H9 (cell line): ENCODE results near the gene SH2B2. TPM values are rescaled to one million over a fixed set of nuclear protein-coding genes. Genes with fewer than 3 reads are reported as not detected.

ENCODE experiments used
- DNase-seq: peaks from one replicate; pipeline ENCODE4 v3.0.0-alpha.2; 2017
- H2AFZ ChIP-seq: one replicate; pipeline ENCODE4 v1.6.1; 2013; ENCODE audit warnings: mild to moderate bottlenecking, low read length, control low read depth, moderate library complexity
- H2AK5ac ChIP-seq: 2 replicates; pipeline ENCODE4 v1.6.1; 2013; ENCODE audit warnings: low read length, control low read depth, mixed read lengths; ENCODE audit not compliant: insufficient read length
- H2BK120ac ChIP-seq: one replicate; pipeline ENCODE4 v1.6.1; 2013; ENCODE audit warnings: low read depth, mild to moderate bottlenecking, low read length, control low read depth, inconsistent platforms; ENCODE audit not compliant: poor library complexity, severe bottlenecking
- H2BK12ac ChIP-seq: 2 replicates; pipeline ENCODE4 v1.6.1; 2013; ENCODE audit warnings: low read length, control low read depth, mixed read lengths, low read depth; ENCODE audit not compliant: insufficient read length
- H2BK15ac ChIP-seq: 2 replicates; pipeline ENCODE4 v1.6.1; 2013; ENCODE audit warnings: low read depth, low read length, control low read depth
- H2BK20ac ChIP-seq: one replicate; pipeline ENCODE4 v1.6.1; 2013; ENCODE audit warnings: low read depth, mild to moderate bottlenecking, low read length, control low read depth, inconsistent platforms; ENCODE audit not compliant: poor library complexity, severe bottlenecking
- H2BK5ac ChIP-seq: 2 replicates; pipeline ENCODE4 v1.6.1; 2013; ENCODE audit warnings: low read length, control low read depth, mixed read lengths; ENCODE audit not compliant: insufficient read length
- H3K14ac ChIP-seq: 2 replicates; pipeline ENCODE4 v1.6.1; 2013; ENCODE audit warnings: low read length, control low read depth; ENCODE audit not compliant: insufficient read depth
- H3K18ac ChIP-seq: 2 replicates; pipeline ENCODE4 v1.6.1; 2013; ENCODE audit warnings: low read depth, mild to moderate bottlenecking, mixed read lengths, low read length, control low read depth; ENCODE audit not compliant: insufficient read length
- H3K23ac ChIP-seq: 2 replicates; pipeline ENCODE4 v1.6.1; 2013; ENCODE audit warnings: low read length, control low read depth, mixed read lengths, low read depth; ENCODE audit not compliant: insufficient read length
- H3K23me2 ChIP-seq: 2 replicates; pipeline ENCODE4 v1.6.1; 2013; ENCODE audit warnings: low read depth, mild to moderate bottlenecking, mixed read lengths, low read length, control low read depth; ENCODE audit not compliant: insufficient read length, poor library complexity, severe bottlenecking
- H3K27ac ChIP-seq: 2 replicates; pipeline ENCODE4 v1.5.1; 2013; ENCODE audit warnings: low read length, control low read depth, mixed read lengths, low read depth; ENCODE audit not compliant: insufficient read length
- H3K27me3 ChIP-seq: 2 replicates; pipeline ENCODE4 v1.6.1; 2013; ENCODE audit warnings: low read length, control low read depth, inconsistent platforms; ENCODE audit not compliant: insufficient read depth
- H3K4ac ChIP-seq: 2 replicates; pipeline ENCODE4 v1.6.1; 2013; ENCODE audit warnings: low read depth, mild to moderate bottlenecking, control low read depth, inconsistent platforms, low read length, moderate library complexity
- H3K4me1 ChIP-seq: 2 replicates; pipeline ENCODE4 v1.6.1; 2013; ENCODE audit warnings: low read length, control low read depth, inconsistent platforms; ENCODE audit not compliant: insufficient read depth
- H3K4me2 ChIP-seq: 2 replicates; pipeline ENCODE4 v1.6.1; 2013; ENCODE audit warnings: low read length, control low read depth, mixed read lengths; ENCODE audit not compliant: insufficient read length, insufficient read depth
- H3K56ac ChIP-seq: 2 replicates; pipeline ENCODE4 v1.6.1; 2013; ENCODE audit warnings: low read depth, mild to moderate bottlenecking, mixed read lengths, low read length, control low read depth; ENCODE audit not compliant: insufficient read length
- H3K79me1 ChIP-seq: 2 replicates; pipeline ENCODE4 v1.6.1; 2013; ENCODE audit warnings: low read depth, mild to moderate bottlenecking, moderate library complexity, low read length, control low read depth, inconsistent platforms; ENCODE audit not compliant: insufficient read depth, poor library complexity, severe bottlenecking
- H3K79me2 ChIP-seq: 2 replicates; pipeline ENCODE4 v1.6.1; 2013; ENCODE audit warnings: low read length, control low read depth, inconsistent platforms; ENCODE audit not compliant: insufficient read depth
- H3K9ac ChIP-seq: 2 replicates; pipeline ENCODE4 v1.6.1; 2013; ENCODE audit warnings: low read length, control low read depth, mixed read lengths; ENCODE audit not compliant: insufficient read length; ENCODE audit errors: extremely low read depth
- H3K9me3 ChIP-seq: one replicate; pipeline ENCODE4 v1.6.1; 2013; ENCODE audit warnings: low read depth, low read length, inconsistent platforms; ENCODE audit not compliant: control insufficient read depth
- H3T11ph ChIP-seq: one replicate; pipeline ENCODE4 v1.6.1; 2013; ENCODE audit warnings: mild to moderate bottlenecking, low read length, control low read depth, inconsistent platforms
- H4K20me1 ChIP-seq: one replicate; pipeline ENCODE4 v1.6.1; 2013; ENCODE audit not compliant: control insufficient read depth, insufficient read length, insufficient read depth
- H4K5ac ChIP-seq: 2 replicates; pipeline ENCODE4 v1.6.1; 2013; ENCODE audit warnings: low read depth, mild to moderate bottlenecking, mixed read lengths, low read length, control low read depth; ENCODE audit not compliant: insufficient read length
- H4K8ac ChIP-seq: replicated peaks from 2 replicates; pipeline ENCODE4 v1.6.1; 2013; ENCODE audit warnings: low read length, control low read depth, mixed read lengths, low read depth; ENCODE audit not compliant: insufficient read length
- H4K91ac ChIP-seq: 2 replicates; pipeline ENCODE4 v1.6.1; 2013; ENCODE audit warnings: low read depth, mild to moderate bottlenecking, moderate library complexity, mixed read lengths, low read length, control low read depth; ENCODE audit not compliant: insufficient read length
- H3K27ac Mint-ChIP-seq, 3 experiments: 2 replicates in 2 of 3; 3 replicates in 1 of 3; pipeline ENCODE4 v1.8.0; 2020 to 2021; ENCODE audit warnings: mixed read lengths in 3 of 3, mild to moderate bottlenecking in 1 of 3, moderate library complexity in 1 of 3
- H3K27me3 Mint-ChIP-seq: 2 replicates; pipeline ENCODE4 v1.8.0; 2021; ENCODE audit warnings: low read depth, mild to moderate bottlenecking, moderate library complexity, mixed read lengths
- H3K36me3 Mint-ChIP-seq, 3 experiments: 2 replicates in 2 of 3; 3 replicates in 1 of 3; pipeline ENCODE4 v1.8.0; 2020 to 2021; ENCODE audit warnings: low read depth in 3 of 3, mixed read lengths in 3 of 3; ENCODE audit not compliant: insufficient read depth in 1 of 3
- H3K4me1 Mint-ChIP-seq, 2 experiments: 2 replicates each; pipeline ENCODE4 v1.8.0; 2020; ENCODE audit warnings: mixed read lengths in 2 of 2
- H3K4me3 Mint-ChIP-seq, 2 experiments: 2 replicates in 1 of 2; 3 replicates in 1 of 2; pipeline ENCODE4 v1.8.0; 2020 to 2021; ENCODE audit warnings: mild to moderate bottlenecking in 2 of 2, mixed read lengths in 2 of 2, moderate library complexity in 1 of 2
- H3K9me3 Mint-ChIP-seq, 2 experiments: 2 replicates in 1 of 2; 3 replicates in 1 of 2; pipeline ENCODE4 v1.8.0; 2020; ENCODE audit warnings: mild to moderate bottlenecking in 2 of 2, mixed read lengths in 2 of 2, moderate library complexity in 1 of 2
- WGBS: extraction: QIAGEN DNeasy Blood & Tissue Kit; methylation state at CpG from one replicate; pipeline ENCODE4 v1.1.7; 2013; ENCODE audit warnings: missing lambda C conversion rate, low lambda C conversion rate, mixed read lengths; ENCODE audit not compliant: insufficient read length; ENCODE audit errors: extremely low coverage; 5-methylcytosine and 5-hydroxymethylcytosine counted together
- total RNA-seq: library from RNA; stranded (reverse); gene quantifications from 2 replicates; pipeline ENCODE4 v1.2.1, GENCODE V29; 2021
- TF ChIP-seq, protein P1 (sequence below): fragments of 200-600 bp; sonication (generic); conservative IDR thresholded peaks from 3 replicates; pipeline ENCODE4 v1.8.0; 2021; ENCODE audit warnings: antibody characterized with exemption, mild to moderate bottlenecking

SH2B2 gene
- total RNA-seq, 1 experiment from 2014 or later, result 10.4 TPM

GRCh38 chr7:102321351-102322201 is 34.9 kb downstream of the SH2B2 start:
- no peaks in the 10 kb centered on the region for H3K23me2 ChIP-seq
- no peak overlapping the region for H3K18ac ChIP-seq
- H2AK5ac ChIP-seq, result no peak overlapping the region
- H3K79me1 ChIP-seq, result no peaks in the 10 kb centered on the region
- peaks cover 13 to 23% of the 10 kb centered on the region in 2 experiments for H3K4me1 Mint-ChIP-seq
- H3K36me3 Mint-ChIP-seq, result peaks cover 0 to 6% (median 6%) of the 10 kb centered on the region in 3 experiments; a peak in 3 of 7 replicates
- H3K27me3 Mint-ChIP-seq, result peaks cover 19% of the 10 kb centered on the region
- H3K9me3 Mint-ChIP-seq, result no peaks in the 10 kb centered on the region
- no peak overlapping the region for H4K5ac ChIP-seq
- TF ChIP-seq, protein P1, sequence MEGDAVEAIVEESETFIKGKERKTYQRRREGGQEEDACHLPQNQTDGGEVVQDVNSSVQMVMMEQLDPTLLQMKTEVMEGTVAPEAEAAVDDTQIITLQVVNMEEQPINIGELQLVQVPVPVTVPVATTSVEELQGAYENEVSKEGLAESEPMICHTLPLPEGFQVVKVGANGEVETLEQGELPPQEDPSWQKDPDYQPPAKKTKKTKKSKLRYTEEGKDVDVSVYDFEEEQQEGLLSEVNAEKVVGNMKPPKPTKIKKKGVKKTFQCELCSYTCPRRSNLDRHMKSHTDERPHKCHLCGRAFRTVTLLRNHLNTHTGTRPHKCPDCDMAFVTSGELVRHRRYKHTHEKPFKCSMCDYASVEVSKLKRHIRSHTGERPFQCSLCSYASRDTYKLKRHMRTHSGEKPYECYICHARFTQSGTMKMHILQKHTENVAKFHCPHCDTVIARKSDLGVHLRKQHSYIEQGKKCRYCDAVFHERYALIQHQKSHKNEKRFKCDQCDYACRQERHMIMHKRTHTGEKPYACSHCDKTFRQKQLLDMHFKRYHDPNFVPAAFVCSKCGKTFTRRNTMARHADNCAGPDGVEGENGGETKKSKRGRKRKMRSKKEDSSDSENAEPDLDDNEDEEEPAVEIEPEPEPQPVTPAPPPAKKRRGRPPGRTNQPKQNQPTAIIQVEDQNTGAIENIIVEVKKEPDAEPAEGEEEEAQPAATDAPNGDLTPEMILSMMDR, result no peak; the same call in 2 of the 3 replicates
- no peak overlapping the region for H2BK12ac ChIP-seq
- H3T11ph ChIP-seq, result no peak overlapping the region
- H3K4me2 ChIP-seq, result peak overlapping the region; percentile 1
- H2AFZ ChIP-seq, result no peak overlapping the region
- H2BK20ac ChIP-seq, result no peak overlapping the region
- H3K56ac ChIP-seq, result no peak overlapping the region
- no peaks in the 10 kb centered on the region for H3K79me2 ChIP-seq
- H2BK5ac ChIP-seq, result no peak overlapping the region
- H3K27me3 ChIP-seq, result no peaks in the 10 kb centered on the region
- no peak overlapping the region for H3K9ac ChIP-seq
- no peaks in the 10 kb centered on the region for H3K9me3 ChIP-seq
- whole genome bisulfite sequencing, result no CpG with 5 or more reads among the region's 73 CpGs
- no peak overlapping the region for H2BK15ac ChIP-seq
- DNase-seq, result peak; percentile 62
- peak overlapping the region in 1 of 3 experiments; percentile 72; a peak in 1 of 7 replicates for H3K27ac Mint-ChIP-seq
- H3K4me1 ChIP-seq, result no peaks in the 10 kb centered on the region; the same call in 1 of the 2 replicates
- H2BK120ac ChIP-seq, result no peak overlapping the region
- H3K14ac ChIP-seq, result no peak overlapping the region
- H4K91ac ChIP-seq, result no peak overlapping the region
- H3K23ac ChIP-seq, result no peak overlapping the region
- no peak overlapping the region for H3K27ac ChIP-seq
- H4K8ac ChIP-seq, result no peak overlapping the region
- H4K20me1 ChIP-seq, result no peaks in the 10 kb centered on the region
- H3K4me3 Mint-ChIP-seq, result peak overlapping the region in 1 of 2 experiments; percentile 38; a peak in 2 of 5 replicates
- H3K4ac ChIP-seq, result no peak overlapping the region
